HepG2 (cell line): ENCODE measurements around the gene SBNO2. TPM values are rescaled to one million over a fixed set of nuclear protein-coding genes. Genes with fewer than 3 reads are reported as not detected.

ENCODE experiments used
- ATRX ChIP-seq: sonication (generic); formaldehyde crosslinking; IDR thresholded peaks from 2 replicates; pipeline ENCODE4 v1.4.0; 2020; ENCODE audit warnings: missing genetic modification reagents, borderline replicate concordance
- HDAC1 ChIP-seq: sonication (generic); formaldehyde crosslinking; IDR thresholded peaks from 2 replicates; pipeline ENCODE4 v1.5.1; 2020; ENCODE audit warnings: mild to moderate bottlenecking, missing genetic modification reagents
- HINFP ChIP-seq: sonication (generic); formaldehyde crosslinking; IDR thresholded peaks from 2 replicates; pipeline ENCODE4 v1.4.0; 2020; ENCODE audit warnings: low read depth, mild to moderate bottlenecking, missing genetic modification reagents
- HMG20B ChIP-seq: conservative IDR thresholded peaks from 2 replicates; pipeline ENCODE4 v1.6.1; 2016; ENCODE audit warnings: missing genetic modification reagents, missing compliant biosample characterization
- KDM5B ChIP-seq: sonication (generic); formaldehyde crosslinking; IDR thresholded peaks from 2 replicates; pipeline ENCODE4 v1.4.0; 2020; ENCODE audit warnings: missing genetic modification reagents, mild to moderate bottlenecking, borderline replicate concordance
- MTF2 ChIP-seq: sonication (generic); formaldehyde crosslinking; IDR thresholded peaks from 2 replicates; pipeline ENCODE4 v1.5.0; 2020; ENCODE audit warnings: missing genetic modification reagents, borderline replicate concordance
- NFKBIZ ChIP-seq: IDR thresholded peaks from 2 replicates; pipeline ENCODE4 v1.6.1; 2018; ENCODE audit warnings: missing genetic modification reagents, missing compliant biosample characterization
- PAXIP1 ChIP-seq: sonication (generic); formaldehyde crosslinking; conservative IDR thresholded peaks from 2 replicates; pipeline ENCODE4 v1.4.0; 2020; ENCODE audit warnings: mild to moderate bottlenecking, missing genetic modification reagents, moderate library complexity
- RBFOX2 ChIP-seq: fragments of 200-400 bp; formaldehyde crosslinking; IDR thresholded peaks from 2 replicates; pipeline ENCODE4 v1.6.1; 2017; ENCODE audit warnings: low read depth, mild to moderate bottlenecking, low read length
- RFX3 ChIP-seq: IDR thresholded peaks from 2 replicates; pipeline ENCODE4 v1.6.1; 2016; ENCODE audit warnings: missing biosample characterization, missing genetic modification reagents
- SSRP1 ChIP-seq: IDR thresholded peaks from 2 replicates; pipeline ENCODE4 v1.6.1; 2016; ENCODE audit warnings: control low read depth
- TAF15 ChIP-seq: fragments of 200-400 bp; formaldehyde crosslinking; IDR thresholded peaks from one replicate; pipeline ENCODE4 v1.6.1; 2018; ENCODE audit warnings: mild to moderate bottlenecking, low read depth, low read length; ENCODE audit not compliant: poor library complexity, severe bottlenecking
- TMF1 ChIP-seq: sonication (generic); formaldehyde crosslinking; IDR thresholded peaks from 2 replicates; pipeline ENCODE4 v1.8.1; 2022; ENCODE audit warnings: low read depth, missing genetic modification reagents
- ZBTB2 ChIP-seq: sonication (generic); formaldehyde crosslinking; IDR thresholded peaks from 2 replicates; pipeline ENCODE4 v1.8.0; 2022; ENCODE audit warnings: low read depth, missing genetic modification reagents
- ZBTB37 ChIP-seq: sonication (generic); formaldehyde crosslinking; IDR thresholded peaks from 2 replicates; pipeline ENCODE4 v1.4.0; 2020; ENCODE audit warnings: mild to moderate bottlenecking, missing genetic modification reagents
- ZBTB38 ChIP-seq: sonication (generic); formaldehyde crosslinking; IDR thresholded peaks from 2 replicates; pipeline ENCODE4 v1.5.1; 2020; ENCODE audit warnings: mild to moderate bottlenecking, missing genetic modification reagents
- ZFP82 ChIP-seq: sonication (generic); formaldehyde crosslinking; IDR thresholded peaks from 2 replicates; pipeline ENCODE4 v1.5.1; 2020; ENCODE audit warnings: mild to moderate bottlenecking, missing genetic modification reagents, borderline replicate concordance
- ZKSCAN8 ChIP-seq: IDR thresholded peaks from 2 replicates; pipeline ENCODE4 v1.6.1; 2016; ENCODE audit warnings: borderline replicate concordance, missing genetic modification reagents, missing compliant biosample characterization
- ZNF576 ChIP-seq: sonication (generic); formaldehyde crosslinking; IDR thresholded peaks from 2 replicates; pipeline ENCODE4 v1.4.0; 2020; ENCODE audit warnings: mild to moderate bottlenecking, missing genetic modification reagents
- ZNF841 ChIP-seq: sonication (generic); formaldehyde crosslinking; IDR thresholded peaks from 2 replicates; pipeline ENCODE4 v1.8.1; 2023; ENCODE audit warnings: missing genetic modification reagents, borderline replicate concordance
- ZSCAN29 ChIP-seq: sonication (generic); formaldehyde crosslinking; conservative IDR thresholded peaks from 2 replicates; pipeline ENCODE4 v1.4.0; 2020; ENCODE audit warnings: mild to moderate bottlenecking, missing genetic modification reagents
- polyA plus RNA-seq, 8 experiments: library from polyadenylated mRNA; depleted of rRNA in 3 of 8; stranded (reverse) in 7 of 8; unstranded in 1 of 8; fragments of >200 nt; fragmentation: Illumina TruSeq in 4 of 8; extraction: Trizol in 4 of 8; gene quantifications; 2 replicates each; pipeline versions ENCODE4 v1.2.1 to v1.2.3, GENCODE V29; 2011 to 2016; ENCODE audit warnings: low read depth in 4 of 8, missing spikeins in 1 of 8, mixed read lengths in 1 of 8; ENCODE audit not compliant: insufficient read depth in 1 of 8
- total RNA-seq, 5 experiments: library from RNA; depleted of rRNA; stranded (reverse); fragments of >200 nt; fragmentation: Illumina TruSeq; extraction: Trizol; gene quantifications; 2 replicates each; pipeline ENCODE4 v1.2.3, GENCODE V29; 2016; ENCODE audit warnings: low read depth in 1 of 5

SBNO2 gene
- total and polyA plus RNA-seq, 2 of the 13 experiments (the other 11 are each of a cell fraction or from before 2014, with no cell fraction given) = 8.6 to 10.4 TPM

- TF ChIP-seq HINFP (CRISPR knock-in tag) = 0 out of 2 replicates have a peak, but pooled peaks have one; percentile 67
- peak; percentile 55 for TF ChIP-seq ZBTB38 (CRISPR knock-in tag)
- TF ChIP-seq ATRX (CRISPR knock-in tag) = no peak
- peak; percentile 83; the same call in 1 of the 2 replicates for TF ChIP-seq ZSCAN29 (CRISPR knock-in tag)
- no peak for TF ChIP-seq TAF15
- no peak for TF ChIP-seq RBFOX2
- peak; percentile 55; the same call in 1 of the 2 replicates for TF ChIP-seq KDM5B (CRISPR knock-in tag)
- 0 out of 2 replicates have a peak, but pooled peaks have one; percentile 45 for TF ChIP-seq TMF1 (CRISPR knock-in tag)
- no peak; the same call in 1 of the 2 replicates for TF ChIP-seq ZFP82 (CRISPR knock-in tag)
- TF ChIP-seq ZBTB2 (CRISPR knock-in tag) = 0 out of 2 replicates have a peak, but pooled peaks have one; percentile 20
- TF ChIP-seq HDAC1 = peak; percentile 88
- TF ChIP-seq NFKBIZ = 0 out of 2 replicates have a peak, but pooled peaks have one; percentile 52
- no peak; the same call in 1 of the 2 replicates for TF ChIP-seq ZNF576
- no peak for TF ChIP-seq ZBTB37 (CRISPR knock-in tag)
- no peak for TF ChIP-seq SSRP1
- TF ChIP-seq HMG20B (CRISPR knock-in tag) = no peak
- no peak for TF ChIP-seq RFX3 (CRISPR knock-in tag)
- TF ChIP-seq MTF2 (CRISPR knock-in tag) = no peak
- TF ChIP-seq ZKSCAN8 = no peak
- TF ChIP-seq PAXIP1 (CRISPR knock-in tag) = peak; percentile 97
- no peak for TF ChIP-seq ZNF841 (CRISPR knock-in tag)
These were observed 75.7 kb downstream of the SBNO2 start (continued) for GRCh38 chr19:1098177-1099051.
